Fibroblast of peridontal ligament (primary cell): ENCODE measurements around the gene NEDD4L.
"Not testable (repeated sequence)": the region's sequence is repeated elsewhere in the genome, so short reads cannot be mapped to it uniquely, and the experiment has no call there.

Source experiments
- DNase-seq: peaks from one replicate; pipeline ENCODE4 v3.0.0-alpha.2; 2010; ENCODE audit errors: extremely low read depth

The NEDD4L gene

DNA sequence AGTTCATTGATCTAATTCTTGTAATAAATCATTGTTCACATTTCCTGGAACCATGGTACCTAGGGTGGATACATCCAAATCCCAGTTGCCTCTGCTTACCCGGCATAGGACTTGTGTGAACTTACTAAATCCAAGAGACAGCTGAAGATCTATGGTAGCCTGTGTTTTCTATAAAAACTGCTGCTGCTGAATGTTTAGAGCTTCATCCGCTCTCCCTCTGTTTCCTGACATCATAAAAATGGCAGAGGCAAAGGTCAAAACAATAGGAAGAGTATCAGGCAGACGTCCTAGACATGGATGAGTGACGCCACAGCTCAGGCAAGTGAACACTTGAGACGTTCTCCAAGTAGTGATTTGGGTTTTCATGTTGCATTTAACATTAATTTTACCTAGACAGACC, 326.6 kb downstream of the NEDD4L start:
- no peak for DNase-seq

DNA sequence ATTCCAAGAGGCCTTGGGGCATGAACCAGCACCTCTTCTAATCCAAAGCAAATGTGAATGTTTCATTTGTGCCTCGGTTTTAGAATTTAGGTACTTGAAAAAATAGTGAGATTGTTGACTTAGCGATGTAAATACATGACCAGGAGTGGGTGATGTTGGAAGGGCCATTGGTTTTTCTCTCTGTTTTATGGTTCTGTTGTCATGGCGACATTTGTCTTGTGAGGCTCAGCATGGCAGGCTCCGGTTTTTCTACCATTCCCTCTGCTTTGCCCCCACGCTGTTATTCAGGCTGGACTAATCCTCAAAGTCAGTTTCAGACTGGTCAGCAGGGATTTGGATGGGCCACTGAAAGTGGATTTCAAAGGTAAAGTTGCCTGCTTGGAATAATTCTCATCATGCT, 329.5 kb downstream of the NEDD4L start:
- DNase-seq: no peak

DNA sequence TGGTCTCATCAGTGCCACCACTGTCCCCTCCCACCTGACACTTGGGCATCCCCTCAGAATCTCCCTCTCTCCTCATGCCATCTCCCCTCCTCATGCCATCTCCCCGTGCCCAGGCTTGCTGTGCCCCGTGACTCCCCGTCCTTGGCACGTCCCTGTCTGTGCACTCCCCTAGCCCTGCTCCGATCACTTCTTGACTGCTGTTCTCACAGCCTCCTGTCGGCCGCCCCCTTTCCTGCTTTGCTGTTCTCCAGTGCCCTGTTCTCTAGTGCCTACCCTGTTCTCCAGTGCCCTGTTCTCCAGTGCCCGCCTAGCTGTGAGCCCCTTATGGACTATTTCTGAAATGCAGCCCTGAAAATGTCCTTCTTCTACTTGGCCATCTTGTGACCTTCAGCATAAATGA, 331.0 kb downstream of the NEDD4L start:
- no peak for DNase-seq

DNA sequence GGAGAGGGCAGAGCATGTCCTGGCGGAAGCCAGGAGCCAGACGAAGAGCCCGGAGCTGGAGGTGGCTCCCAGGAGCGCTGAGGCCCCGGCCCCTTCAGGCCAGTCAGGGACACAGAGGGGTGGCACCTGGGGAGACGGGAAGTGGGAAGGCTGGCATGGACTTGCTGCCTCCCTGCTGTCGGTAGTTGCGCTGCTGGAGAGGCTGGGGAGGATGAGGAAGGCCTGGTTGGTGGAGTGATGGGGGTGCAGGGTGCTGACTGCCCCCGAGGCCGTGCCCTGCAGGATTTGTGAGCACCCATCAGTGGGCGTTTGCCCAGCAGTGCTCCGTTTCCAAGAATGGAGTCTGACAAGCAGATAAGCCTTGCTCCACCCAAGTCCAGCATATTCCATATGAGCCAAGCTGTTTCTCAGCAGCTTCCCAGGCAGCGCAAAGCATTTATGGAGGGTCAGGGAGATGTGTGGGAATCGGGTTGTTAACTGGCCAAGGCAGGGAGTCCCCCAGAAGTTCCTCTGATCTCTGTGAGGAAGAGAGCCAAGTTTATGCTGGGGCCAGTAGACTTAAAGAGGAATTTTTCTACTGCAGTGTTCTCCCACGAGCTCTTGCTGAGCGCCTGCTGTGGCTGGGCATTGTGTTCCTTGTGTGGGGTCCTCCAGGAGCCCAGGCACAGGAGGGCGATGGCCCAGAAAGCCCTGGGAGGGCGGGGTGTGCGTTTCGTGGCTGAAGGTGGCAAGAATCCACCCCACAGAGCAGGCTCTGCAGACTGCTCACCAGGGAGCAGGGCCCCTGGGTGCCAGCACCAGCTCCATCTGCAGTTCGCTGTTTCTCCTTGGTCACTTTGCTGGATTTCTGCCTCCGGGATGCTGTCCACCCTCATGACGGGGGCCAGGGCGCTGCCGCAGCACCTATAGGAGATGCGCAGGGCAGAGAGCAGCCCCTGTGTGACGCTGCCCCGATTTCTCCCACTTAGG, 334.7 kb downstream of the NEDD4L start:
- no peak for DNase-seq

DNA sequence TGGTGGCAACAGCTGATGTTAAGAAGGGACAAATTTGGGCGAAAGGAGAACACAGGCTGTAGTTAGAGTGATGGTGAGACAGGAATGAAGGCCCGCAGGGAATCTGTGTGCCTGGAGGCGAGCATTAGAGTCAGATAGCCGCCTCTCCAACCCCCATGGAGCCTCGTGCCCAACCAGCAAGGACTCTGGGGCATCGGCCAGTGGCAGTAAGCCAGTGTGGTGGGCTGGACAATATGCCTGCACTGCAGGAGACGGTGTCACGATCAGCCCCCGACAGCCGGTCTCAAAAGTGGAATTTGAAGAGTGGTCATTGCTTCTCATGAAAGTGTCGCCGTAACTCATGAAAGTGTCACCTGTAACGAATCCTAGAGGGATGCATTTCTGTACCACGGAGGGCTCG, 335.4 kb downstream of the NEDD4L start:
- no peak for DNase-seq

DNA sequence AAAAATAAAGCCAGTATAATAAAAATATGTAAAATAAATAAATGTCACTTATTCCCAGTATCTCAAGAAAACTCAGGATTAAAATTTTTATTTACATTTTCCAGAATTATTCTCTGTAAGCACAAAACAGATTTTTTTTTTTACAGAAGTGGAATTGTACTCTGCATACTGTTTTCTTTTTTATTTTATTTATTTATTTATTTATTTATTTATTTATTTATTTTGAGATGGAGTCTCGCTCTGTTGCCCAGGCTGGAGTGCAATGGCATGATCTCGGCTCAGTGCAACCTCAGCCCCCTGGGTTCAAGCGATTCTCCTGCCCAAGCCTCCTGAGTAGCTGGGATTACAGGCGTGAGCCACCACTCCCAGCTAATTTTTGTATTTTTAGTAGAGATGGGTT, 336.1 kb downstream of the NEDD4L start:
- not testable (repeated sequence) for DNase-seq

DNA sequence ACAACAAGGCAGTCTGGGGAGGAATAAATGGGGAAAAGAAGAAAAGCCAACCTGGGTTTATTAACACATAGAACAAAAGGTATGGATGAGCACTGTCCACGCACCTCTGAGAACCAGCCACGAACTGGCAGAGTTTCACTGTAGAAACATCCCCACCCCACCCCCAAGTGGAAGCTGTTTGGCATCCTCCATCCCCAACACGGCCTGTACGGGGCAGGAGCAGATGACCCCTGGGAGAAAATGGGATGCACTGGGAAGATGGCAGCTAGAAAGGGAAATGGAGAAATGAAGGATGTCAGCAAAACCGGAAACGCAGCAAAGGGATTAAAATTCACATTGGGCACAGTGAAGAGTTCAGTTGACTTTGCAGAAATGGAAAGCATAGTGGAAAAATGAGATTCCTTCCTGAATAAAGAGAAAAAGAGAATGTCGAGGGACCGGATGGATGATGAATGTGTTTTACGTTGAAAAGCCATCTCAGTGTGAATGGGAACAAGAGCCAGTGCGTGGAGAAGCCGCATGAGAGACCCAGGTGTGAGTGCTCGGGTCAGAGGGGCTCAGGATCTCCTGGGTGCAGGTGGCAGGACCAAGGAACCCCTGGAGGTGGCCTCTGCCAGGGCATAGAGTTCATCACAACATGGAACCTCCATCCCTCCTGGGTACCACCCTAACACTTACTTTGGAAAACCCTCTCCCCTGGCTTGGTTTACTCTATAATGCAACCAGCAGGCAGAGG, 337.8 kb downstream of the NEDD4L start:
- DNase-seq: no peak

DNA sequence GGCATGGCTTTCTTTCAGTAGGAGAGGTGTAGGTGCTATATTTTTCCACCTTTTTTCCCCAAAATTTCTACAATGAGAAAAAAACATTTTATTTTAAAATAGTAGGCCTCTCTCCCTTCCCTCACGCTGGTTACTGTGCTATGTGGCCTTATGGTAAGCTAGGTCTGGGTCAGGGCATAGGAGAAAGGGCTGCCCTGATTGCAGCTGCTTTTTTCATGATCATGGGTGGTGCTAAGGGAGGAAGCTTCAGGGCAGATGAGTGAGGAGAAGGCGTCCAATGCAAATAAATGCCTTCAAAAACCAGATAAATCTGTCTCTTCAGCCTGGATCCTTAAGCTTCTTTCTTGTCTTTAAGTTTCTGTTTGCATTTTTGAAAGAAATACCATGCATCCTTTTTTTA, 338.4 kb downstream of the NEDD4L start:
- no peak for DNase-seq

DNA sequence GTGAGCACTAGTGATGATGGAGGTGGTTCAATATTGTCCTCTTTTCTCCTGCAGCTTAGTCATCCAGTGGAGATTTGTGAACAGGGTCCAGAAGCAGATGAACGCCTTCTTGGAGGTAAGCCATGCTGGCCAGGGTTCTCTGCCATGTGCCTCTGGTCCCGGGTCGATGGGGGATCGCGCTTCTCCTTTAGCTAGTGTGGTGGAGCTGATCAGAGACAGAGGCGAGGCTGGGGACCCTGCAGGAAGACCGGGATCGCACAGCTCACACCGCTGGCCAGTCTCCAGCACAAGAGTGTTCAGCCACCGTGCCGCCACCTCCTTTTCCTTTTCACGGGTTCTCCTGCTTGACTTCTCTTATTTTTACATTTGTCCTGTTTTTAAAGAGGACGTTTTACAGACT, 341.4 kb downstream of the NEDD4L start:
- DNase-seq: no peak

DNA sequence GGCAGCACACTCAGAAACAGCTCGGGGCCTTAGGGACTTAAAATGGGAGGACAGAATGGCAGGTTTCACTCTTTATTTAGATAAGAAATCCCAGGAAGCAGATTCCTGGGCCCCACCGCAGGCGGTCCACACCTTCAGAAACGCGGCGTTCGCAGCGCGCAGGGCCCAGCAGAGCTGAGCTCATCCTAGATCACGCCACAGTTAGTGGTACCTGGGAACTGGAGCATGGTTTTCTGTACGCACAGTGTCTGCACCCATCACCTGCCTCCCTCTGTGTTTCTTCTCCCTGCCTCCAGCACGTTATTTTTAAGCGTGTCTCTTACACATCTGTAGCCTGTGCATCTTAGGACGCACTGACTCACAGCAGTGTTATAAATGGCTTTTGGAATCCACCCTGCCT, 342.8 kb downstream of the NEDD4L start:
- no peak for DNase-seq

DNA sequence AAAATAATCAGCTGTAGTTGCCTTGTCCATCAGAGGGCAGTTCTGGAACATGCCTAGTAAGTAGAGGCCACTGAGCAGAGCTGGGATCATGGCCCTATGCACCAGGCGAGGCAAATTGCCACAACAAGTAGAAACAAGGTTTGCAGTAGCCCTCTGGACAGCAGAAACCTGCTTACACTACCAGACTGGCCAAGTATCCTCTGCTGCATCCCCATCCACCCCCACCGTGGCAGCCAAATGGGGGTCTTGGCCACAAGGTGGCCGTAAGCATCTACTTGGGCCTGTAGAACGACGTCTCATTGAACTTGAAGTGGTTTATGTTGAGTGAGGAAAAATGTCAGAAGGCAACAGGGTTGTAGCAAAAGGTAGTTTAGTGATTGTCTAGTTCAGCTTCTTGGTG, 343.7 kb downstream of the NEDD4L start:
- DNase-seq: no peak

DNA sequence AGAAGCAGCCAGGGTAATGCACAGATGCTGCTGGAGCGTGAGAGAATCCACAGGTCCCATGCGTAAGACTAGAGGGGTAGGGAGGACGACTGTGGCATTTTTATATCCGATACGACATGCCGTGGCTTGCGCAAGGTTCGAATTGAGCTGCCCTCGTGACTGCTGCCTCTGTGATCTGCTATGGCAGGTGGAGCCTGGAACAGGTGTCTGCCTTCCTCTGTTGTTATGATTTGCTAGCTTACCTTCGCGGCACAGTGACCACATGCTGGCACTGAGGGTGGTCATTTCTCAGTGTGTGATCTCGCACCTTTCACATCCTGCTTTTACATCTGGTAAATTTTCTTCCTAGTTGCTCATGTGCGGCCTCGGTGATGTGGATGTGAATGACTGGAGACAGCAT, 344.7 kb downstream of the NEDD4L start:
- no peak for DNase-seq

DNA sequence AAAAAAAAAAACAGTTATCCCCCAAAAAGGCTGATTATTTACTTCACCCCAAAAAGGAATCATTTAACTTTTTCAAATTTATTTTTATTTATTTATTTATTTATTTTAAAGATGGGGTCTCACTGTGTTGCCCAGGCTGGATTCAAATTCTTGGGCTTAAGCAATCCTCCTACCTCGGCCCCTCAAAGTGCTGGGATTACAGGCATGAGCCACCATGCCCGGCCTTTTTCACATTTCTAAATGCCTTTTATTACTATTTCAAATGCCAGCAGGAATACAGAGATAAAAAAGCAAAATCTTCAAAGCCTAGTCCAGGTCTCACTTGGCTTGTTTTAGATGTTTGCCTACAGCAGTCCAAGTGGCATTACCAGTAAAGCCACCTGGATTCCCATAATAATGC, 345.7 kb downstream of the NEDD4L start:
- DNase-seq: no peak

DNA sequence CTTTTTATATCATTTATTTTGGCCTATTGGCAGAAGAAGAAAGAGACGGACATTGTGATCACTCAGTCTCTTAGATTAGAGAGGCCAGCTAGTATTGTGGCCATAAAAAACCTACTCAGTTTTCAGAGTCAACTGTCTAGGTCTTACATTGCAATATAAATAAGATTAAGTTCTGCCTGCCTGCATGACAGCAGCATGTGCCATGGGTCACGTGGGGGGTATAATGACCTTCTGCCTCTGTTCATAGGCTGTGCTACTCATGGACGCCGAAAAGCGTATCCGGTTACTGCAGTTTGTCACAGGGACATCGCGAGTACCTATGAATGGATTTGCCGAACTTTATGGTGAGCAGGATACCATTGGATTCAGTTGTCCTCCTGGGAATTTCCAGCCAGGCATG, 346.4 kb downstream of the NEDD4L start:
- DNase-seq: no peak

DNA sequence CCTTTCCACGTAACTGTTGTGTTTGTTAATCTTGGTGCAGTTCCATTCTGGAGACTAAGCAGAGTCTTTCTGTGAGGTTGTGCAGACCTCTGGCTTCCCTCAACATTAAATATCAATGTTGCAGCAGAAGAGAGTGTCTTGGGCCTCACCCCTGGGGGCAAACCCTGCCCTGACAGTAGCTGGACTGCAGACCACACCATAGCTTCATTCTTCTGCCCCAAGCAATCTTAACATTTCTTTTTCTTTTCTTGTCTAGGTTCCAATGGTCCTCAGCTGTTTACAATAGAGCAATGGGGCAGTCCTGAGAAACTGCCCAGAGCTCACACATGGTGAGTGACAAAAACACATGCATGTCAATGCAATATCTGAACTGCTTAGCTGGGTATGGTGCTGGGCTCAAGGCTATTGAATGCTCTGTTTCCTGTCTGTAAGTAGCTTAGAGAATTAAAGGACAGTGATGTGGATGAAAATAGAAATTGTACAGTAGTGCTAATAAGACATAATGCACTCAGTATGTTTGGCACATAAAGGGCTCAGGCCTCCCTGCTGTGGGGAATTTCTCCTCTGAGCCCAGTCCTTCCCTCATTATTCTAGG, 347.3 kb downstream of the NEDD4L start:
- DNase-seq: peak; percentile 19

DNA sequence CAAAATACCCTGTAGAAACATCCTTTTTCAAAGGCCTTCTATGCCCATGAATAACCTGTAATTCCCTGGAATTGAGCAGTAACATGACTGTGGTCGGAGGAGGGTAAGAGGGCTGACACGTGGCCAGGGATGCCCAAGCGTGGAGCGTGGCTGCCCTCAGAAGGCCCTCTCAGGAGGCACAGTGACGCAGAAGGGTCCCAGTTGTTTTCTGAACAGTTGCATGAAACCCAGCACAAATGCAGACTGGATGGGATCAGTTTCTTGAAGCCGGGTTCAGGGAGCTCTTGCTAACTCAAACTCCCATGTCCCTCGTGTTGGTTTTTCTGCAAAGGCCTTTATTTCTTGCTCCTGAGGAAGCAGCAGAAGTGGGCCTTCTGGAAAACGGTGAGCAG, 347.9 kb downstream of the NEDD4L start:
- DNase-seq: no peak

DNA sequence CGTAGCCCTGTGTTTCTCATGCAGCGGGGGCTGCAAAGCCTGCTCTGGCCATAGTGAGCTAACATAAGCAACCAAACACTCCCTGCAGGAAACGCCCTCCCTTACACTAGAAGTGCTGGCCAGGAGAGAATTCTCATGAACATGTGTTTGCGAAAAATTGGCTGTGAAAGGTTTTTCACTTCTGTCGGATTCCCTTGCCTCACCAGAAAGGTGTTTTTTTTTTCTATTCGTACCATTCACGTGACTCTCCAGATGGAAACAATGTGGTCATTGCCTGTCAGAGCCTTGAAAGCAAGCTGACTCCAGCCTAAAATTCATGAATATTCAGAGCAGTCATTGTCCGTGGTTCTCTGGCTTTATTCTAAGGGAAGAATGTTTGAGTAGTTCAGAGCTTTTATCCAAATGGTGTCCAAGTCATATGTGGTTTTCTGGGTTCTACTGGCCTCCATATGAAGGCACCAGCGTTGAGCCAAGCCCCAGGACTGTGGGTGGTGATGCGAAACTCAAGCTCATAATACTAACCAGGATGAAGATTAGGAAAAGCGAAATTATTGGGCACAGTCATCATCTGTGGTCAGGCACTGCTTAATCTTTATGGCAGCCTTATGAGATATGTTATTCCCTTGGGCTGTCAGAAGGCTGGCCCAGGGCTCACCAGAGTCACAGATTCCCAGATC, 348.4 kb downstream of the NEDD4L start:
- peak; percentile 9 for DNase-seq

DNA sequence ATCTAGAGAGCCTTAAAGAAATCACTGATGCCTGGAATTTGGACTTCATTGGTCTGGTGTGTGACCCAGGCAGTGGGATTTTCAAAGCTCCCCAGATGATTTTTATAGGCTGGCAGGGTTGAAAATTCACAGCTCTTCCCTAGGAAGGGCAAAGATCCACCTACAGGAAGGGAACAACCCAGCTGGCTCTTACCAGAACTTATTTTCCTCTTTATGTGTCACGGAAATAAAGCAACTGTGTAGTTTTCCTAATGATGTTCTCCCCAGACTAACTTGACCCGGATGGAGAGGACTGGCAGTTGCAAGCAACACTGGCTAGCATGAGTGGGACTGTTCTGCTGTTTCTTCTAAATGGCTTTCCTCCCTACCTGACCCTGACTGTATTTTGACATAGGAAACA, 349.3 kb downstream of the NEDD4L start:
- DNase-seq: no peak

DNA sequence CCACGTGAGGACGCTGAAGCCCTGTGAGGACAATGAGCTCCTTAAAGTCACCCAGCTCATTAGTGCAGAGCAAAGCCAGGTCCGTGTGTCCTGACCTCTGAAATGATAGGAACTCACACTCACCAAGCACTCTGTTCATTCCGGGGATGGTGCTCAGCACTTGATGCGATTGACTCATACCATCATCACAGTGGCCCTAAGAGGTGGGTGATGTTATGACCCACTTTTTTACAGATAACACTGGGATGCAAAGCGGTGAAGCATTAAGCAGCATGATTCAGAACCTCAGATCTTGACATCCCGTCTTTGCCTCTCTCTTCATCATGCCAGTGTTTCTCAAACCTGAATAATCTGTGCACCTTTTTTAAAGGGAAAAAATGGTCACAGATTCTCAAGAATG, 350.0 kb downstream of the NEDD4L start:
- no peak for DNase-seq

DNA sequence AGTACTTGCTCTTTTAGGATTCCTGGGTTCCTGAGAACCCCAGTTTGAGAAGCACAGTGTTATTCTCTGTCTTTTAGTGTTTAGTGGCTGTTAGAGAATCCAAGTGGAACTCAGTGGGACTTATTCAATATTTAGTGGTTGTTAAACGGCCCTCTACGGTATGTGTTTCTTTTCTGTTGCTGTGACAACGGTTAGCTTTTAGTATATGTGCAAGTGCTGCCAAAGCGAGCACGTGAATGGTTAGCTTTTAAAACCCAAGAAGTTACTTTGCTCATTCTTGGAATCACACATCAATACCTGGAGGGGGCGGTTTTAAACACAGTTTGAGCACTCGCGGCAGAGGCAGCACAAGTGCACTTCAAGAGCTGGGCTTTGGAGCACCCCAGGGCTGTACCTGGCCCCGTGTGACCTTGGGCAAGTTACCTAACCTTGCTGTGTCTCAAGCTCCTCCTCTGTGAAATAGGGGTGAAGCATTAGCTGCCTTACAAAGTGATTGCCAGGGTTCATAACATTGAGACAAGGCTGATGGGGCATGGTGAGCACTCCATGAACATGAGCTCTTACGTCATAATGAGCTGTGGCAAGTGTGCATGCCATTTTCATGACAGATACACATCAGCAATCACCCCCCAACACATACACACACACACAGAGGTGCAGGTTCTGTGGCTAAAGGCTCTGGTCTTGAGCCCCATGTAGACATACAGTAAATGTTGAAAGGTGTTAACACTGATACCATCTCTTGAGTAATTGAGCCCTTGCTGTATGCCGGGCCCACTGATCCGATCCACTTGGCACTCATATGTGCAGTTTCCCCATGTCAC, 350.8 kb downstream of the NEDD4L start:
- peak; percentile 24 for DNase-seq

DNA sequence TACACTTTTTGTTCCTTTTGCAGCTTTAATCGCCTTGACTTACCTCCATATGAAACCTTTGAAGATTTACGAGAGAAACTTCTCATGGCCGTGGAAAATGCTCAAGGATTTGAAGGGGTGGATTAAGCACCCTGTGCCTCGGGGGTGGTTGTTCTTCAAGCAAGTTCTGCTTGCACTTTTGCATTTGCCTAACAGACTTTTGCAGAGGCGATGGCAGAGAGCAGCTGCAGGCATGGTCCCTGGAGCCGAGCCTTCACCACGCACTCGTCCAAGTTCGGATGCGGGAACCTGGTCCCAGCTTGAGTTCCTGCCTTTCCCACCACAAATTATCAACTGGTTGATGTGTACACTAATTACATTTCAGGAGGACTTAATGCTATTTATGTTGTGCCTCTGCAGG, 352.1 kb downstream of the NEDD4L start:
- DNase-seq: no peak
